ENCODE results near the gene TMEM175.

- TF ChIP-seq ZNF274 (IDR thresholded peaks at IDR 0.05; ENCODE audit: low read length) (no peak), ZNF274 (tag by site-specific recombination; IDR thresholded peaks at IDR 0.05; ENCODE audit: borderline replicate concordance) (no peak), ZNF629 (tag by site-specific recombination; IDR thresholded peaks at IDR 0.05) (no peak), ZSCAN5A (tag by site-specific recombination; IDR thresholded peaks at IDR 0.05) (no peak), ZNF658 (tag by site-specific recombination; IDR thresholded peaks at IDR 0.05) (no peak), ZNF792 (tag by site-specific recombination; IDR thresholded peaks at IDR 0.05) (no peak), ZNF121 (tag by site-specific recombination; IDR thresholded peaks at IDR 0.05) (no peak), HOXC10 (CRISPR knock-in tag; IDR thresholded peaks at IDR 0.05) (no peak)
- TF ChIP-seq, protein P1, sequence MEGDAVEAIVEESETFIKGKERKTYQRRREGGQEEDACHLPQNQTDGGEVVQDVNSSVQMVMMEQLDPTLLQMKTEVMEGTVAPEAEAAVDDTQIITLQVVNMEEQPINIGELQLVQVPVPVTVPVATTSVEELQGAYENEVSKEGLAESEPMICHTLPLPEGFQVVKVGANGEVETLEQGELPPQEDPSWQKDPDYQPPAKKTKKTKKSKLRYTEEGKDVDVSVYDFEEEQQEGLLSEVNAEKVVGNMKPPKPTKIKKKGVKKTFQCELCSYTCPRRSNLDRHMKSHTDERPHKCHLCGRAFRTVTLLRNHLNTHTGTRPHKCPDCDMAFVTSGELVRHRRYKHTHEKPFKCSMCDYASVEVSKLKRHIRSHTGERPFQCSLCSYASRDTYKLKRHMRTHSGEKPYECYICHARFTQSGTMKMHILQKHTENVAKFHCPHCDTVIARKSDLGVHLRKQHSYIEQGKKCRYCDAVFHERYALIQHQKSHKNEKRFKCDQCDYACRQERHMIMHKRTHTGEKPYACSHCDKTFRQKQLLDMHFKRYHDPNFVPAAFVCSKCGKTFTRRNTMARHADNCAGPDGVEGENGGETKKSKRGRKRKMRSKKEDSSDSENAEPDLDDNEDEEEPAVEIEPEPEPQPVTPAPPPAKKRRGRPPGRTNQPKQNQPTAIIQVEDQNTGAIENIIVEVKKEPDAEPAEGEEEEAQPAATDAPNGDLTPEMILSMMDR (tag by site-specific recombination; IDR thresholded peaks at IDR 0.05) = no peak
- TF ChIP-seq, protein P2, sequence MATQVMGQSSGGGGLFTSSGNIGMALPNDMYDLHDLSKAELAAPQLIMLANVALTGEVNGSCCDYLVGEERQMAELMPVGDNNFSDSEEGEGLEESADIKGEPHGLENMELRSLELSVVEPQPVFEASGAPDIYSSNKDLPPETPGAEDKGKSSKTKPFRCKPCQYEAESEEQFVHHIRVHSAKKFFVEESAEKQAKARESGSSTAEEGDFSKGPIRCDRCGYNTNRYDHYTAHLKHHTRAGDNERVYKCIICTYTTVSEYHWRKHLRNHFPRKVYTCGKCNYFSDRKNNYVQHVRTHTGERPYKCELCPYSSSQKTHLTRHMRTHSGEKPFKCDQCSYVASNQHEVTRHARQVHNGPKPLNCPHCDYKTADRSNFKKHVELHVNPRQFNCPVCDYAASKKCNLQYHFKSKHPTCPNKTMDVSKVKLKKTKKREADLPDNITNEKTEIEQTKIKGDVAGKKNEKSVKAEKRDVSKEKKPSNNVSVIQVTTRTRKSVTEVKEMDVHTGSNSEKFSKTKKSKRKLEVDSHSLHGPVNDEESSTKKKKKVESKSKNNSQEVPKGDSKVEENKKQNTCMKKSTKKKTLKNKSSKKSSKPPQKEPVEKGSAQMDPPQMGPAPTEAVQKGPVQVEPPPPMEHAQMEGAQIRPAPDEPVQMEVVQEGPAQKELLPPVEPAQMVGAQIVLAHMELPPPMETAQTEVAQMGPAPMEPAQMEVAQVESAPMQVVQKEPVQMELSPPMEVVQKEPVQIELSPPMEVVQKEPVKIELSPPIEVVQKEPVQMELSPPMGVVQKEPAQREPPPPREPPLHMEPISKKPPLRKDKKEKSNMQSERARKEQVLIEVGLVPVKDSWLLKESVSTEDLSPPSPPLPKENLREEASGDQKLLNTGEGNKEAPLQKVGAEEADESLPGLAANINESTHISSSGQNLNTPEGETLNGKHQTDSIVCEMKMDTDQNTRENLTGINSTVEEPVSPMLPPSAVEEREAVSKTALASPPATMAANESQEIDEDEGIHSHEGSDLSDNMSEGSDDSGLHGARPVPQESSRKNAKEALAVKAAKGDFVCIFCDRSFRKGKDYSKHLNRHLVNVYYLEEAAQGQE (tag by site-specific recombination; IDR thresholded peaks at IDR 0.05) = no peak
These were observed 32.2 kb upstream of the TMEM175 start for GRCh38 chr4:900073-900472.

All from HEK293 (cell line).